Stromal cell of bone marrow (primary cell): ENCODE data around the gene TYMP.
"Not testable (repeated sequence)": the region's sequence is repeated elsewhere in the genome, so short reads cannot be mapped to it uniquely, and the experiment has no call there.

Experiments
- DNase-seq: peaks from one replicate; pipeline ENCODE4 v3.0.0-alpha.2; 2012; ENCODE audit warnings: low read depth

The TYMP gene

DNA sequence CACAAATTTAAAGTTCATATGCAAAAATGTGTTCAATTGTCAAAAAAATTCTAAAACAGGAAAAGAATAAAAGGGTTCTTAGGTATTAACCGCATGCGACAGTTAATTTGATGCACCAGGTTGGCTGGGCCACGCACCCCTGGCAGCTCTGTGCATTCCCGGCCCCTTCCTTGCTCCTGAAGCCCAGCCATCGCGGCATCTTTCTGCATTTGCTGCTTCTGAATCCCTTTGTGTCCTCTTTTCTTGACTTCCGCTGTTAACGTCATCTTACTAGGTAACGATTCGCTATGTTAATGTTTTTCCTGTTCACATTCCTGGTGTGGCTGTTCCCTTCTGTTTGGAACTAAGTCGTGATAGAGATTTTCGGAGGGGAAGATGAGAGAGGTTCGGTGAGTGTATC is 8.0 kb upstream of the TYMP start:
- DNase-seq, result no peak

DNA sequence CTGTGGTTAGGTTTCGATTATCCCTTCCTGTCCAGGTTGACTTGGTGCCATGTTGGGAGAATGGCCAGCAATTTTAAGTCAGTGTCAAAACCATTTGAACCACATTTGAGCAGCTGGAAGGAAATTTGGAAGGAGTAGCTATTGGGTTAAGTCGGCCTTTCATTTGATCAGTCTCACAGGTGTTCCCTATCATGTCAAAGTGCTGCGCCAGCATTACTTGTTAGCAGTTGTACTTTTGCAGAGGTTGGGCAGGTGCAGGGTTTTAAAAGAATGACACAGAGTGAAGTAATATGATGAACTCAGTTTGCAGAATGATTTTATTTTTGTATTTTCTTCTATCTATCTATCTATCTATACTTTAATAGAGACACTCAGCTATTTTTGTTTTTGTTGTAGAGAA is 6.4 kb upstream of the TYMP start:
- DNase-seq, result no peak

DNA sequence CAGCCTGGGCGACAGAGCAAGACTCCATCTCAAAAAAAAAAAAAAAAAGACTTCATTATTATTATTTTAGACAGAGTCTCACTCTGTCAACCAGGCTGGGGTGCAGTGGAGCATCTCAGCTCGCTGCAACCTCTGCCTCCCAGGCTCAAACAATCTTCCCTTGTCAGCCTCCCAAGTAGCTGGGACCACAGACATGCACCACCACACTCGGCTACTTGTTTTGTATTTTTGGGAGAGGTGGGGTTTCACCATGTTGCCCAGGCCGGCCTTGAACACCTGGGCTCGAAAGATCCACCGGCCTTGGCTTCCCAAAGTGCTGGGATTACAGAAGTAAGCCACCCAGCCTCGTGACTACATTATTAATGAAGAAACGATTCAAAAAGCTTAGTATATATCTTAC is 5.3 kb upstream of the TYMP start:
- DNase-seq, result no peak

DNA sequence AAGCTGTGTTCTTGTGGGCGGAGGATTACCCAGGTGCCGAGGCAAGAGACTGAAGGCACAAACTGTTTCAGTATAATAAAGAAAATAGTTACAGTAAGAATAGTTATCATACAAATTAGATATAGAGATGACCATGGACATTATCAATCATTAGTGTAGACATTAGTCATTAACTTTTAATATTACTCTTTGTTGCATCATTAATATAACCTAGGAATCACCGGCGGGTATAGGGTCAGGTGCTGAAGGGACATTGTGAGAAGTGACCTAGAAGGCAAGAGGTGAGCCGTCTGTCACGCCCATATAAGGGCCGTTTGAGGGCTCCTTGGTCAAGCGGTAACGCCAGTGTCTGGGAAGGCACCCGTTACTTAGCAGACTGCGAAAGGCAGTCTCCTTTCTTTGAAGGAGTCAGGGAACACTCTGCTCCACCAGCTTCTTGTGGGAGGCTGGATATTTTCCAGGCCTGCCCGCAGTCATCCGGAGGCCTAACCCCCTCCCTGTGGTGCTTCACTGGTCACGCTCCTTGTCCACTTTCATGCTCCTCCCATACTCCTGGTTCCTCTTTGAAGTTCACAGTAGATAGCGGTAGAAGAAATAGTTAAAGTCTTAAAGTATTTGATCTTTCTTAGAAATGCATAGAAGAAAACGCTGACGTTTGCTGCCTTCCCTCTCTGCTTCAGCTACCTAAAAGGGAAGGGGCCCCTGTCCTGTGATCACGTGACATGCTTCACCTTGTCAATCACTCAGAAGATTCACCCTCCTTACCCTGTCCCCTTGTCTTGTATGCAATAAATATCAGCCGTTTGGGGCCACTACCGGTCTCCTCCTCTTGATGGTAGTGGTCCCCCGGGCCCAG is 4.3 kb upstream of the TYMP start:
- not testable (repeated sequence) for DNase-seq

DNA sequence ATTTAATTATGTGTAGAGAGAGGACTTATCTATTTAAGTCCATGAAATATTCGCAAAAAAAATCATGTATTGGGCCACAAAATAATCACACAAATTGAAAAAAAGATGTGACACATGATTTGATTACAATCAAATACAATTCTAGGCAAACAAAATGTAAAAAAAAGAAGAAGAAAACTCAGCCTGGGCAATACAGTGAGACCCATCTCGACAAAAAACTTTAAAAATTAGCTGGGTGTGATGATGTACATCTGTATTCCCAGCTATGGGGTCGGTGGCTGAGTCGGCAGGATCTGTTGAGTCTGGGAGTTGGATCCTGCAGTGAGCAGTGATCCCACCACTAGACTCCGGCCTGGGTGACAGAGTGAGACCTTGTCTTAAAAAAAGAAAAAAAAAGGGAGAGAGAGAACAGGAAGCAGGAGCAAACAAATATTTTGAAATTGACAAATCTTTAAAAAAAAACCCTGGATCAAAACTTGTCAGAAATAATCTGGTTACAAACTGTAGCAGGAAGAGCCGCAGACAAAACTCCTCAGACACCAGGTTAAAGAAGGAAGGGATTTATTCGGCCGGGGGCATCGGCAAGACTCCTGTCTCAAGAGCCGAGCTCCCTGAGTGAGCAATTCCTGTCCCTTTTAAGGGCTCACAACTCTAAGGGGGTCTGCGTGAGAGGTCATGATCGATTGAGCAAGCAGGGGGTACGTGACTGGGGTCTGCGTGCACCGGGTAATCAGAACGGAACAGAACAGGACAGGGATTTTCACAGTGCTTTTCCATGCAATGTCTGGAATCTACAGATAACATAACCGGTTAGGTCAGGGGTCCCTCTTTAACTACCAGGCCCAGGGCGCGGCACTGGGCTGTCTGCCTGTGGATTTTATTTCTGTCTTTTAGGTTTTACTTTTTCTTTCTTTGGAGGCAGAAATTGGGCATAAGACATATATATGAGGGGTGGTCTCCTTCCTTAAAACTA is 3.3 kb upstream of the TYMP start:
- no peak for DNase-seq

DNA sequence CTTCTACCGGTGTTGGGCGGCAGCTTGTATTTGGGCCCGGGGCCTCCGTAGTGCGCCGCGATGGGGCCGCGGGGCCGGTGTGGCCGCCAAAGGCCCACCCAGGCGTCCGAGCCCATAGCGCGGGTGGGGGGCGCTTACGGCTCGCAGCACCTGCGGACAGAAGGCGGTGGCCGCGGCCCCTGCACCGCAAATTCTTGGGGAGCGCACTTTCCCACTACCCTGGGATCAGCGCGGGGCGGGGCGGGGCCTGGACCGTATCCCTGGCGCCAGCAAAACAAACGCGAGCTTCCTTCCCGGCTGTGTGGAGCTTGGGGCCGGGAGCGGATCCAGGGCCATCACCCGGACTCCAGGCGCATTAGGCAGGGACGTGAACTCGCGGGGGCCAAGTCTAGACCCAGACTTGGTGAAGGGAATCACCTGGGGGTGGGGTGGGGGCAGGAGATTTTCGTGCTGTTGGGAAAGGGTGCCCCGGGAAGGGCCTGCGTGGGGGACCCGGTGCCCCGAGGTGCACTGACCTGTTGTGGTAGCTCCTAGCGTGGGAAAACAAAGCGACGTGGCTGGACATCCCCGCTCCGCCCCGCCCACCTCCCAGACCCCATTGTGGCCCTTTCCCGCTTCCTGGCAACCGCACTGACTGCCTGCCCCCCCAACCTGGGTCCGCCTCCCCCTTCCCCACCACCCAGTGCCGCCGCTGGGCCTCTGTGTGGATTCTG is 2.3 kb upstream of the TYMP start:
- peak; percentile 67 for DNase-seq

DNA sequence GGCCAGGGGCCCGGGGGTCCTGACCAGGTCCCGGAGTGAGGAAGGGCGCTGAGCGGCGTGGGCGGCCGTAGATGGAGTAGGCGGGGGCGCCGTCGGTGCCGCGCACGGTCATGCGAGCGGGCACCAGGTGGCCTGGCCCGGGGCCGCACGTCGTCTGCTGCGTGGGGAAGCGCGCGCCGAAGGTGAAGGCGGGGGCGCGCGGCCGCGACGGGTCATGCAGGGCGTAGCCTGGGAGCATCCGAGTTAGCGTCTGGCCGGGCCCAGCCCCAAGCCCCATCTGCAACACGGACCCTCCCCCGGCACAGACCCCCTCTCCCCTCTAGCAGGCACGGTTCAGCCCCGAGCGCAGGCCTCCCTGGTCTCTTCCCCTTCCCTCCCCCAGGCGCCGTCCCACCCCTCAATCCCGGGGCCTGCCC is 1.7 kb upstream of the TYMP start:
- DNase-seq, result no peak

DNA sequence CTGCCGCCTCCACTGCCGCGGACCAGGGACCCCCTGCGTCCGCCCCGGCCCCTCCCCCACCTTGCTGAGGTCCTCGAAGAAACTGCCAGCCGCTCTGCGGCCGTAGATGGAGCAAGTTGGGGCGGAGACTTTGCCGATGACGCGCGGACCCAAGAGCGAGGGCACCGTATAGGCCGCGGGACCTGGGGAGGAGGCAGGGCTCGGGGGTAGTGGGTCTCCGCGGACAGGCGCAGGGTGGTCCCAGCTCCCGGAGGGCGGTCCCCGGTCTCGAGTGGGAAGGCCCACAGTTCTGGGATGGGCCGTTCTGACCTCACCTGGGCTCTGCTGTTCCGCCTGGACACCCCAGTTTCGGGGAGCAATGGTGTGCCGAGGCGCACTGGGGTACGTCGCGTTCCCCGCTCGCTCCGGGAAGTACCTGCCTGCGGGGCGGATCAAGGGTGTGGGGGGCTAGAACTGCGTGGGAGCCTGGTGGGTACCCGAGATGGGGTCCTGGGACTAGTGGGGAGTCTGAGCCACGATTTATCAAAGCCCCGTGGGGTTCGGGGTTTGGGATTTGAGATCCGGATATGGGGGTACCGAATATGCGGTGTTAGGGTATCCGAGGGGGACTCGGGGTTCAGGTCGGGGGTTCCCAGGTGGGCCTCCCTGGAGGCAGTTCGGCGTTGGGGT is 1.2 kb upstream of the TYMP start:
- peak; percentile 77 for DNase-seq

DNA sequence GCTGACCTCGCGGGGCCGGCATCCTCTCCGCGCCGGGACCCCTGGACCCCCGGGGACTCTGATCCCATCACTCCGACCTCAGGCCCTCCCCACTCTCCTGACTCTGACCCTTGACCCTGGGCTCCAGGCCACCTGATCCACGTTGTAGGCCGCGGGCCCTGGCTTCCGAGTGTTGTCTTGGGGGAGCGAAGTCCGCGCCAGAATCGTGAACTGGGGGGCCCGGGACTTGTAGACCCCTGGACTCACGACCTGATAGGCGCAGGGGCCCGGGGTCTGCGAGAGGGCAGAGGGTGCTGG is 716 bp upstream of the TYMP start:
- DNase-seq, result no peak

DNA sequence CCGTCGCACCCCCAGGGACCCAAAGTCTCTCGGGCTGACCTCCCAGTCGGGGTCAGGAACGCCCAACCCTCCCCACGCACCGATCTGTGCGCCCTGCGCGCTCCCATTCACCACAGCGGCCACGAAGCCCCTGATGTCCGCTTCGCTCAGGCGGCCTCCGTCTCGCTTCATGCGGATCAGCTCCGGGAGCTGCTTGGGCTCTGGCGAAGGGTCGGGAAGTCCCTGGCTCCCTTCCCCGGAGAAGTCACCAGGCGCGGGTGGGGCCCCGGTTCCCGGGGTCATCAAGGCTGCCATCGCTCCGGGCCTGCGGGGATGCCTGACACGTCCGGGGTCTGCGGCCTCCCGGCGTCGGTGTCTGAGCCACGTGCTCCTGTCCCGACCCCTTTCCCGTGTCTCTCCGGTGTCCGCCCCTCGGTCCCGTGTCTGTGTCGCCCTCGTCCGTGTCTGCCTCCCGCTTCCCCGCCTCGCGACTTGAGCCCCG is 356 bp downstream of the TYMP start:
- DNase-seq, result no peak

DNA sequence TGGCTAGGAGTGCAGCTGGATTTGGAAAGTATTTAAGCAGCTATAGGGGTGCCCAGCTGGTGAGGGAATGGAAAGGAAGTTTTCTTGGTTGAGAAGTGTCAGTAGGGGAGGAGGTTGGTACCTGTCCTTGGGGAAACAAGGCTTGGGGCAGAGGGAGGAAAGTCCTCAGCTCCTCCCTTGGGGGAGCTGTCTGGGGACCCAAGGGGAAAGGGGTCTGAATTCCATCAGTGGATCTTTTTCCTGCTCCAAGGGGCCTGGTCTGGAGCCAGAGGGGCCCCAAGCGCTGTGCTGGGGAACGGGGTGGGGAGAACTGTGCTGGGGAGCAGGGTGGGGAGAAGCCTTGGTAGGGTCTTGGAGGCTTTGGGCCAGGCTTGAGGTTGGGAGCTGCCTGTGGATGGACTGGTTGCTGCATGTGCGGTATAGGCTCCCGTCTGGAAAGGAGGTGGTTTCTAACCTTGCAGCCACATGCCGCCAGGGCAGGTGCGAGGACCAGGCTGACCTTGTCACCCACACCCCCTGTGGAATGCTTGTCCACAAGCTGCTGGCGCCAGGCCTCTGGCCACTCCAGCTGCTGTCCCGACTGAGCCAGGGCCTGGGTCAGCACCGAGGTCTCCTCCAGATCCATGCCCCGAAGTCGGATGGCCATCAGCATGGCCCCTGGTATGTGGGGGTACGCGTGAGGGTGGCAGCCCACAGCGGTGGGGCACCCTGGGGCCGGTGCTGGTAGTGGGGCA is 963 bp downstream of the TYMP start:
- no peak for DNase-seq

DNA sequence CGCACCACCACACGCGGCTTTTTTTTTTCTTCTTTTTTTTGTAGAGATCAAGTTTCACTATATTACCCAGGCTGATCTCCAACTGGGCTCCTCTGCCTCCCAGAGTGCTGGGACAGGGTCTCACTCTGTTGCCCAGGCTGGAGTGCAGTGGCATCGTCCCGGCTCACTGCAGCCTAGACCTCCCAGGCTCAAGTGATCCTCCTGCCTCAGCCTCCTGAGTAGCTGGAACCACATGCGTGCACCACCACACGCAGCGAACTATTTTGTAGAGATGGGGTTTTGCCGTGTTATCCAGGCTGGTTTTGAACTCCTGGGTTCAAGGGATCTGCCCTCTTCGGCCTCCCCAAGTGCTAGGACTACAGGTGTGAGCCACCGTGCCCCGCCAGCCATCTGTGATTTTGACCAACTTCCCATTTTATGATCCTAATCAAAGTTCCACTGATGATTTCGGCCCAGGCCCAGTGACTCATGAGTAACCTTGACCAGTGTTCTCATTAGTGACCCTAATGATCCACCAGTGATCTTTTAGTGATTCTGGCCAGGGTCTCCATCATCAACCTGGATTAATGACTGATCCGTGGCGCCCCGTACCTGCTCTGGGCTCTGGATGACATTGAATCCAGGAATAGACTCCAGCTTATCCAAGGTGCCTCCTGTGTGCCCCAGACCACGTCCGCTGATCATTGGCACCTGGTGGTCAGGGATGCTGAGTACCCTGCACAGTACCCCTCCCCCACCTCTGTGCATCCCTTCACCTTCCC is 1.7 kb downstream of the TYMP start:
- DNase-seq, result no peak

DNA sequence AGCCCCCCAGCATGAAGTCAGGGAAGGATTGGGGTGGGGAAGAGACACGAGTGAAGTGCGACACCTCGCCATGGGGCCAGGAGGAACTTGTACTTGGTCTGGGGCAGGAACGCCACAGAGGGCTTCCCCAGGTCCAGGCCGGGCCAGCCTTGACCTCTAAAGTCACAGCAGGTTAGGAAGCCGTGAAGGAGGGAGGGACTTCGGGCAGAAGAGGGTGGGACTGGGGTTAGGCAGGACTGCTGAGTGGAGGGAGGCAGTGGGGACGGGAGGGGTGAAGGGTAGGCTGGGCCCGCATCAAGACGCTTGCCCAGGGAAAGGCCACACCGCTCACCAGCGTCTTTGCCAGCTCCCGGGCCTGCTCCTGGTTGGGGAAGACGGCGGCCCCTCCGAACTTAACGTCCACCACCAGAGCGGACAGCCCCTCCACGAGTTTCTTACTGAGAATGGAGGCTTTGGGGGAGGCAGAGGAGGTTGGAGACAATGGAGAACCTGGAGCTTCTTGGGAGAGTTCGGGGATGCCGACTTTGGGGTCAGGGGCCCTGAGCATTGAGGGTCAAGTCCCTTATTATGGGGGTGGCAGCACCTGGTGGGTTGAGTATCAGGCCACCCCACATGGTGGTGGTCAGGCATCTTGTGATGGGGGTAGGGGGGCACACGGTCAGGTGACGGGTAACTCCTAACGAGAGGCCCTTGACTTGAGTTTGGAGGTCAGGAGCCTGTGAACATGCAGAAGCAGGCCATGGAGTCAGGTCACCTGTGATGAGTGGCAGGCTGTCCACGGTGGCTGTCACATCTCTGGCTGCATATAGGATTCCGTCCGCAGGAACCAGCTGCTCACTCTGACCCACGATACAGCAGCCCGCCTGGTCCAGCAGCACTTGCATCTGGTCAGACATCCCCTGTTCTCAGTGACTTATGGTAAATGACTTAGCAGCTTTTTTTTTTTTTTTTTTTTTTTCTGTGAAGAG is 2.7 kb downstream of the TYMP start:
- DNase-seq, result no peak

DNA sequence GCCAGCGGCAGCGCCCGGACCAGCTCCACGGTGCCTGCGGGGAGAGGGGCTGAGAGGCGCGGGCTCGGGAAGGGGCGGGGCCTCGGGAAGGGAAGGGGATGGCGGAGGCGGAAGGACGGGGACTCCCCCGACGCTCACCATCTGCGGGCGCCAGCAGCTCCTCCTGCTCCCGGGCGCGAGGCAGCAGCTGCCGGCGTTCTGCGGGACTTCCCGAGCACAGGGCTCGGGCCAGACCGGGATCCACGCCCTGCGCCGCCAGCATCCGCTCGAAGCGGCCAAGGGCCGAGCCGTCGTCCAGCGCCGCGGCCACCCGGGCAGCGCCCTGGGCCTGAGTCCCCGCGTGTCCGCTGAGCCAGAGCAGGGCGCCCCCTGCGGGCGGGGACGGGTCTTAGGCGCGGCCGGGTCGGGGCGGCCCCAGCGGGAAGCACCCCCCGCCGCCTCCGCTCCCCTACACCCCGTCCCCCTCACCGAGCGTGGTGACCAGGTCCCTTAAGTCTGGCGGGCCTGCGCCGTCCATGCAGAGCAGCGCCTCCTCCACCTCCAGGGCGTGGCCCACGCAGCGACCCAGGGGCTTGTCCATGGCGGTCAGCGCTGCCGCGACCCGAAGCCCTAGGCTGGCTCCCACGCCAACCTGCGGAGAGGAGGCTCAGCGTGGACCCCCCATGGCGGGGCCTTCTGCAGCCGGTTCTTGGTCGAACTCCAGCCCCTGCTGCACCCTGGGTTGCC is 3.5 kb downstream of the TYMP start:
- DNase-seq, result no peak

DNA sequence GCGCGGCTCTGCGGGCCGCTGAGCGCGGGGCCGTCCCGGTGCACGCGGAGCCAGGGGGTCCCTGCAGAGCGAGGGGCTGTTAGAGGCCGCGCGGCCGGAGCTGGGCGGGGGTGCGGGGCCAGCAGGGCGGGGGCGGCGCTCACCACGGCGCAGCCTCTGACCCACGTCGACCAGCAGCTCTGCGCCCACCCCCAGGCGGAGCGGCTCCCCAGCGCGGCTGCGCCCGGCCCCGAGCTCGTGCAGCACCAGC is 4.0 kb downstream of the TYMP start:
- no peak for DNase-seq

DNA sequence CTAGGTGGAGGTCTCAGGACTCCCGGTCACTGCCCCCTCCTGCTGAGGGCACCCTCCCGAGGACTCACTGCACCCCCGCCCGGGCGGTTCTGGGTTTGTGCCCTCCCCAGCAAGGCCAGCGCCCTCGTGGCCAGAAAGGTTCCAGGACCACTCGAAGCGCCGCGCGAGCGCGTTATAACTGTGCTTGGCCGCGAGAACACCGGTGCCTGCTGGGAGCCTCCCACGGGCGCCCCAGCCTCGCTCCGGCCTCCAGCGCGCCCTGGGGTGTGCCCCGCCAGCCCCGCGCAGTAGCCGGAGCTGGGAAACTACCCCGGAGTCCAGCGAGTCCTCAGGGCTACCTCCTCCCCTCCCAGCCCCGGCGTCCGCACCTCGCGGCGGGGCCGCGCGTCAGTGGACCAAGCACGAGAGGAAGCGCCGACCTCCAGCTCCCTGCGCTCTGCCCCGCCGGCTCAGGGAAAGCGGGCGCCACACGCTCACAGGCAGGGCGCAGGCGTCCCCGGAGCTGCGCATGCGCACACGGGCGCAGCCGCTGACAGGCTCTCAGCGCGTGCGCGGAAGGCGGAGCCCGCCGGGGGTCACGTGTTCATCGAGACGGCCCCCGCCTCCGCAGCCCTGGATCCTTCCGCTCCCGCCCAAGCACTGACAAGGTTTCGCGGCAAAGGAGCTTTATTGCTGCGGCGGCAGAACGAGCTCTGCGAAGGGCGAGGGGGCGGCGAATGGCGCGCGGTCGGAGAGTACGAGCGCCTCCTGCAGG is 4.5 kb downstream of the TYMP start, which contains the start of gene SCO2:
TSS of gene SCO2 (minus strand) at position 495 of the 754 bp plus-strand sequence. CDS start 1,187 bp downstream, outside the sequence.
- DNase-seq, result peak; percentile 90

DNA sequence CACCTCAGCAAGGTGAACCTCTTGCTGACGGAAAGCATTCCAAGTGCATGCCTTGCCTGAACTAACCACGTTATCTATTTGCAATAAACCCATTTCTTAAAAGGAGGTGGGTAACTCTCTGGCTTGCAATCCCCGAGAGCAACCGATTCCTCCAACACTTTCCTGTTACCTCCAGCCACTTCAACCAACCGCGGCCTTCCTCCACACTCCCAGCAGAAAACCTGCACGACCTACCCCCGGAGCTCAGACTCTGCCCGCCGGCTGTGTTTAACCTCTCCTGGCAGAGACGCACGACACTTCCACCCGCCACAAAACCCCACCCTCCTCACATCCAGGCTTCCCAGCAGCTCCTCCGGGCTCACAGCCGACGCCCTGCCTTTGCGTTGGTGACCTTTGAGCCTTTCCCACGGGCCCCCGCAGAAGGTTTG is 5.1 kb downstream of the TYMP start:
- no peak for DNase-seq
